ENCODE data around the gene NDUFA11.
A peak's percentile ranks its signal among the peaks of the same experiment; 100 is the strongest.

The NDUFA11 gene

GRCh38 chr19:5903624-5904351 is at the start of gene NDUFA11:
TSS of gene NDUFA11 (minus strand) at chr19:5903790. CDS start at chr19:5903708, 82 bp downstream.
- Histone ChIP-seq H3K79me2 (ENCODE audit: insufficient read depth, low read length) (peaks cover 51% of the 10 kb centered on the region), H3K27me3 (ENCODE audit: insufficient read depth, low read length, poor library complexity) (no peaks in the 10 kb centered on the region), H3K9ac (ENCODE audit: low read depth, low read length) (peak within 1 kb of the TSS; percentile 89), H3K36me3 (ENCODE audit: insufficient read depth, low read length) (peaks cover 13% of the 10 kb centered on the region), H3K4me3 (ENCODE audit: low read depth in 1 of 2, low read length in 2 of 2) (peak within 1 kb of the TSS; percentile 65 to 84), H3K4me2 (ENCODE audit: insufficient read depth, low read length) (peak within 1 kb of the TSS; percentile 76), H4K20me1 (ENCODE audit: insufficient read depth, low read length) (peaks cover 28% of the 10 kb centered on the region), H3K9me3 (ENCODE audit: insufficient read depth, low read length, severe bottlenecking) (no peaks in the 10 kb centered on the region), H3K4me1 (ENCODE audit: insufficient read depth, low read length) (peaks cover 38% of the 10 kb centered on the region), H2AFZ (ENCODE audit: low read depth, low read length) (peak within 1 kb of the TSS; percentile 80), H3K27ac (ENCODE audit: low read length) (peak within 1 kb of the TSS; percentile 82)
- no peak for TF ChIP-seq EZH2 (IDR thresholded peaks at IDR 0.05; ENCODE audit: borderline replicate concordance, low read depth, low read length, severe bottlenecking)
- TF ChIP-seq, protein P1, sequence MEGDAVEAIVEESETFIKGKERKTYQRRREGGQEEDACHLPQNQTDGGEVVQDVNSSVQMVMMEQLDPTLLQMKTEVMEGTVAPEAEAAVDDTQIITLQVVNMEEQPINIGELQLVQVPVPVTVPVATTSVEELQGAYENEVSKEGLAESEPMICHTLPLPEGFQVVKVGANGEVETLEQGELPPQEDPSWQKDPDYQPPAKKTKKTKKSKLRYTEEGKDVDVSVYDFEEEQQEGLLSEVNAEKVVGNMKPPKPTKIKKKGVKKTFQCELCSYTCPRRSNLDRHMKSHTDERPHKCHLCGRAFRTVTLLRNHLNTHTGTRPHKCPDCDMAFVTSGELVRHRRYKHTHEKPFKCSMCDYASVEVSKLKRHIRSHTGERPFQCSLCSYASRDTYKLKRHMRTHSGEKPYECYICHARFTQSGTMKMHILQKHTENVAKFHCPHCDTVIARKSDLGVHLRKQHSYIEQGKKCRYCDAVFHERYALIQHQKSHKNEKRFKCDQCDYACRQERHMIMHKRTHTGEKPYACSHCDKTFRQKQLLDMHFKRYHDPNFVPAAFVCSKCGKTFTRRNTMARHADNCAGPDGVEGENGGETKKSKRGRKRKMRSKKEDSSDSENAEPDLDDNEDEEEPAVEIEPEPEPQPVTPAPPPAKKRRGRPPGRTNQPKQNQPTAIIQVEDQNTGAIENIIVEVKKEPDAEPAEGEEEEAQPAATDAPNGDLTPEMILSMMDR (IDR thresholded peaks at IDR 0.05; ENCODE audit: borderline replicate concordance, extremely low read depth, low read length, poor library complexity, severe bottlenecking), result no peak
- peak; percentile 49 for ATAC-seq (ENCODE audit: insufficient read depth, low read depth)
- DNase-seq, result peak; percentile 96

DNA sequence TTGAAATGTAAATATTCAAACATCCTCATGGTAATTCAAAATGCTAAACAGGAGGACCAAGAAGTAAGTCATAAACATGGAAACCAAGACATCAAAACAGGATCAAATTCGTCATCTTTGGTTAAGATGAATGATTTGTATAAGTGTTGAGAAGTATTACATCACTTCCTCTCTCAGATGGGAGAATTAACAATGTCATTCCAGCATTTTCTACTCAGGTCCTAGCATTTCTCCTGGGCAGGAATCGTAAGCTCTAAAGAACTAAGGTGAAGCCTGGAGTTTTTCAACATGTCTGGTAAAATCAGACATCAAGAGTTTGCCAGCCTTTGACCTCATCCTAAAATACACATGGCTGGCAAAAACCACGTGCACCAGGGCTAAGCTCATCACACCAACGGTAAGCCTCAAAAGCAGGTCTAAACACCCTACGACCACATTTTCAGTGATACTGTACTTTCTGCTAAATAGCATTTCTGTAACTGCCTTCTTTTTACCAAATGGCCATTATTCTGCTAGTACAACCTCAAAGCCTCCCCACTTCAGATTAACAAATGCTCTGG is 49.5 kb upstream of the NDUFA11 start:
- TF ChIP-seq, protein P1 (IDR thresholded peaks at IDR 0.05; ENCODE audit: borderline replicate concordance, extremely low read depth, low read length, poor library complexity, severe bottlenecking), result no peak
- TF ChIP-seq EZH2 (IDR thresholded peaks at IDR 0.05; ENCODE audit: borderline replicate concordance, low read depth, low read length, severe bottlenecking), result no peak
- H3K79me2 ChIP-seq (ENCODE audit: insufficient read depth, low read length), result peaks cover 100% of the 10 kb centered on the region
- H4K20me1 ChIP-seq (ENCODE audit: insufficient read depth, low read length), result peaks cover 96% of the 10 kb centered on the region
- ATAC-seq (ENCODE audit: insufficient read depth, low read depth) (peak; percentile 62; the same call in 2 of the 3 replicates), DNase-seq (no peak)
- H3K9me3 ChIP-seq (ENCODE audit: insufficient read depth, low read length, severe bottlenecking), result no peaks in the 10 kb centered on the region
- no peak overlapping the region for H3K9ac ChIP-seq (ENCODE audit: low read depth, low read length)
- H3K4me1 ChIP-seq (ENCODE audit: insufficient read depth, low read length), result peaks cover 32% of the 10 kb centered on the region
- no peak overlapping the region for H3K4me2 ChIP-seq (ENCODE audit: insufficient read depth, low read length)
- H3K4me3 ChIP-seq (ENCODE audit: low read depth in 1 of 2, low read length in 2 of 2), result no peak overlapping the region
- no peak overlapping the region for H2AFZ ChIP-seq (ENCODE audit: low read depth, low read length)
- H3K36me3 ChIP-seq (ENCODE audit: insufficient read depth, low read length), result peaks cover 42% of the 10 kb centered on the region
- H3K27me3 ChIP-seq (ENCODE audit: insufficient read depth, low read length, poor library complexity), result no peaks in the 10 kb centered on the region
- peak overlapping the region; percentile 50 for H3K27ac ChIP-seq (ENCODE audit: low read length)

- peaks cover 46% of the 10 kb centered on the region for H3K36me3 ChIP-seq (ENCODE audit: insufficient read depth, low read length)
- peaks cover 32% of the 10 kb centered on the region for H3K4me1 ChIP-seq (ENCODE audit: insufficient read depth, low read length)
- H3K27me3 ChIP-seq (ENCODE audit: insufficient read depth, low read length, poor library complexity), result no peaks in the 10 kb centered on the region
- H3K4me3 ChIP-seq (ENCODE audit: low read depth in 1 of 2, low read length in 2 of 2), result no peak overlapping the region
- H3K4me2 ChIP-seq (ENCODE audit: insufficient read depth, low read length), result no peak overlapping the region
- no peak overlapping the region for H3K9ac ChIP-seq (ENCODE audit: low read depth, low read length)
- H3K79me2 ChIP-seq (ENCODE audit: insufficient read depth, low read length), result peaks cover 100% of the 10 kb centered on the region
- peak overlapping the region; percentile 50 for H3K27ac ChIP-seq (ENCODE audit: low read length)
- ATAC-seq (ENCODE audit: insufficient read depth, low read depth) (no peak), DNase-seq (no peak)
- no peak overlapping the region for H2AFZ ChIP-seq (ENCODE audit: low read depth, low read length)
- no peak for TF ChIP-seq EZH2 (IDR thresholded peaks at IDR 0.05; ENCODE audit: borderline replicate concordance, low read depth, low read length, severe bottlenecking)
- TF ChIP-seq, protein P1 (IDR thresholded peaks at IDR 0.05; ENCODE audit: borderline replicate concordance, extremely low read depth, low read length, poor library complexity, severe bottlenecking), result no peak
- peaks cover 96% of the 10 kb centered on the region for H4K20me1 ChIP-seq (ENCODE audit: insufficient read depth, low read length)
- no peaks in the 10 kb centered on the region for H3K9me3 ChIP-seq (ENCODE audit: insufficient read depth, low read length, severe bottlenecking)
Measured at GRCh38 chr19:5952193-5953029, 48.8 kb upstream of the NDUFA11 start.

Measured in DND-41 (cell line).